ENCODE results near the gene PCA3.

PCA3 gene

GRCh38 chr9:76758476-76758875 is 5.8 kb upstream of the PCA3 start:
- no peak for DNase-seq

- peak; percentile 19 for DNase-seq
These were observed 4.5 kb upstream of the PCA3 start for GRCh38 chr9:76759732-76760131.

- no peak for DNase-seq
These were observed 2.8 kb upstream of the PCA3 start for GRCh38 chr9:76761448-76761847.

- no peak for DNase-seq
These were observed 1.9 kb downstream of the PCA3 start for GRCh38 chr9:76766126-76766525.

- DNase-seq, result no peak
These were observed 8.6 kb downstream of the PCA3 start for GRCh38 chr9:76772686-76773445.

DNA sequence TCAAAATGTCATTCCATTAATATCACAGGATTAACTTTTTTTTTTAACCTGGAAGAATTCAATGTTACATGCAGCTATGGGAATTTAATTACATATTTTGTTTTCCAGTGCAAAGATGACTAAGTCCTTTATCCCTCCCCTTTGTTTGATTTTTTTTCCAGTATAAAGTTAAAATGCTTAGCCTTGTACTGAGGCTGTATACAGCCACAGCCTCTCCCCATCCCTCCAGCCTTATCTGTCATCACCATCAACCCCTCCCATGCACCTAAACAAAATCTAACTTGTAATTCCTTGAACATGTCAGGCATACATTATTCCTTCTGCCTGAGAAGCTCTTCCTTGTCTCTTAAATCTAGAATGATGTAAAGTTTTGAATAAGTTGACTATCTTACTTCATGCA is 20.6 kb downstream of the PCA3 start:
- no peak for DNase-seq

DNA sequence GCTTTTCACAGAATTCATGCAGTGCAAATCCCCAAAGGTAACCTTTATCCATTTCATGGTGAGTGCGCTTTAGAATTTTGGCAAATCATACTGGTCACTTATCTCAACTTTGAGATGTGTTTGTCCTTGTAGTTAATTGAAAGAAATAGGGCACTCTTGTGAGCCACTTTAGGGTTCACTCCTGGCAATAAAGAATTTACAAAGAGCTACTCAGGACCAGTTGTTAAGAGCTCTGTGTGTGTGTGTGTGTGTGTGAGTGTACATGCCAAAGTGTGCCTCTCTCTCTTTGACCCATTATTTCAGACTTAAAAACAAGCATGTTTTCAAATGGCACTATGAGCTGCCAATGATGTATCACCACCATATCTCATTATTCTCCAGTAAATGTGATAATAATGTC is 21.3 kb downstream of the PCA3 start:
- DNase-seq, result no peak

GRCh38 chr9:76787677-76788076 is 23.4 kb downstream of the PCA3 start:
- DNase-seq, result no peak

DNA sequence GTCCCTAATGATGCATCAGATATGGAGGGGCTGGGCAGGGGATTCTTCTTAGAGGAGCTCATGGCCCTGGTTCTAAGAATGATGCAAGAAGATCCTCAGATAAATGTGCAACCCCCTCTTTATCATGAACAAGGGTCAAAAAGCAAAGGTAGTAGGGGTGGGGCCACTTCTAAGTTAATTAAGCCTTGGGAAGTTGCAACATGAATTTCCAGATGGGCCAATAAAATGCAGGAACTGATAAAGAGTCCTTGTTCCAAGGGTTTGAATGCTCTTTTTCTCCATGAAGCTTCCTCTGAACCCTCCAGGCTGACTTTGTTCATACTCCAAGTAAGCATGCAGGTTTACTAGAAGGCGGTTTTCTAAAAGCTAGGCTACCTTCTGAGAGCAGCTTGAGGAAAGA is 25.6 kb downstream of the PCA3 start:
- no peak for DNase-seq

GRCh38 chr9:76793784-76794431 is 29.7 kb downstream of the PCA3 start:
- DNase-seq, result no peak

GRCh38 chr9:76796296-76796695 is 32.1 kb downstream of the PCA3 start:
- no peak for DNase-seq

DNA sequence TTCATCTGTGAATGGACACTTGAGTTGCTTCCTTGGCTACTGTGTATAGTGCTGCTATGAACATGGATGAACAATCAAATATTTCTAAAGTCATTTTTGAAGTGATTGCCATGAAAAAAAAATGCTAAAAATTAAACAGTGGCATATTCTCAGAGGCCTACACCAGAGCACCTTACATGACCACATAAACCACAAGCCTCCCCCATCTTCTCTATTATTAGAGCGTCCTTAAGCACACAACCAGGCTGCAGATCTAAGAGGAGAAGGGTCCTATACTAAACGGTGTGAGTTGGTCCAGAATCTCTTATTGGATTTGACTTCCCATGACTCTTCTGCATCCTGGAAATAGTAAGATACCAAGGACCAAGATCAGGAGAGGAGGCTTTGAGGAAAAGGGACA is 34.3 kb downstream of the PCA3 start:
- no peak for DNase-seq

DNA sequence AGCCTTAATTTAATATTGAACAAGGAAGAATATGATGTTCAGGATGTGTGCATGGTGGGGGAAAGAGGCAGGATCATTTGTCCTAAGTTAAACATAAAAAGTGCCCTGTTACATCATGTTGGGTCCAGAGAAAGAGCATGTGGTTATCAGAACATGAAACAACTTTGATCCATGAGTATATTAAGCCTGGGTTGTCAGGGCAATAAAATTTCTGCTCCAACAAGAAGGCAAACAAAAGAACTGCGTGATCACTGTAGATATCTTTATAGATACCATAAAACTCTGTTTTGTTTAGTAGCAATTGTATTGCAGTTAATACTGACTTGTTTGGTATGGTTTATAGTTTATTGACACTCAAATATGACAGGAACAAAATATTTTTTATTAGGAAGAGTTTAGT is 35.2 kb downstream of the PCA3 start:
- no peak for DNase-seq

- DNase-seq, result no peak
These were observed 36.7 kb downstream of the PCA3 start for GRCh38 chr9:76800901-76801300.

DNA sequence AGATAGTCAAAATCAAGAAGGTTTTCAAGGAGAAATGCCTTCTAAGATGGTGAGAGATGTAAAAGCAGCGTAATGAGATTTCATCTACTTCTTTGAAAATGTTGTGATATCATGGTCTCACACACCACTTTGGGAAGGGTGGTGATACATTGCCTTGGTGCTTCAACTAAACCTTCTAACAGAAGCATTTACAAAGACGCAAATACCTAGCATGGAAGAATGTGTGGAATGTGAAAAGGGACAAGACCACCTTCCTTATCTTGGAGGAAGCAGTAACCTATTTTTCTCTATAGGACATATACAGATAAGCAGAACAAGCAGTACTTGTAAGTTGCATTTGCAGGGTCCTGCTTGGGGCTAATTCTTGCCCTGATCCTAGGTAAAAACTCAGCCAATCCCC is 38.8 kb downstream of the PCA3 start:
- DNase-seq, result no peak

DNA sequence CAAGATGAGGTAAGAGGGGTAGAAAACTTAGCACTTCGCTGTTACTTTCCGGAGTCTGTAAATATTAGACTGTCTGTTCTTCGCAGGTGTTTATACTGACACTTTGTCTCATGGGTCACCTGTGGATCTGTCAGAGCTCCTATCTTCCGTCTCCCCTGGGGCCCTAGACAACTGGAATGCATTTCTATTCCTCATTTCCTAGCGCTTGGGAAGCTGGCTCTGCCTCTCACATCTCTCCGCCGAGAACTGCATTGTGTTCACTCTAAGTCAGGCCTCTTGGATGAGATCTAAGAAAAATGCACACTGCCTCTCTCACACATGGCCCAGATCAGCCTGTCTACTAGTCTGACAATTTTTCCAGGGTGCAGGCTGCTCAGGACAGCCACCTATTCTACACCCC is 39.5 kb downstream of the PCA3 start:
- DNase-seq, result no peak

DNA sequence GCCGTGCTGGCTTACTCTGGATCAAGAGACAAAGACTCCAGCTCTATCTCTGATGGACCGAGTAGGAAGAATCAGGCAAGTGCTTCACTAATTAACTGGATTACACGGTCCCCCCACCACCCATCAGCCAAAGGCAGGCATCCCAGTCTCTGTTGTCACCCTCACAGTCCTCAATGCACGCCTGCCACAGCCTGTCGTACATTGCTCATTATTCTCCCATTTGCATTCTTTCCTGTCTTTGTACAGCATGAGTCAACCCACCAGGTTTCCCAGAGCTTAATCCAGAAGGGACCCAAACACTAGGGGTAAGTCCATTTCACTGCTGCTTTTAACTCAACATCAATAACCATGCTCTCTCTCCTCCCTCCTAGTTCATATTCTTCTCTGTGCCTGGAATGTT is 44.4 kb downstream of the PCA3 start:
- DNase-seq, result no peak

DNA sequence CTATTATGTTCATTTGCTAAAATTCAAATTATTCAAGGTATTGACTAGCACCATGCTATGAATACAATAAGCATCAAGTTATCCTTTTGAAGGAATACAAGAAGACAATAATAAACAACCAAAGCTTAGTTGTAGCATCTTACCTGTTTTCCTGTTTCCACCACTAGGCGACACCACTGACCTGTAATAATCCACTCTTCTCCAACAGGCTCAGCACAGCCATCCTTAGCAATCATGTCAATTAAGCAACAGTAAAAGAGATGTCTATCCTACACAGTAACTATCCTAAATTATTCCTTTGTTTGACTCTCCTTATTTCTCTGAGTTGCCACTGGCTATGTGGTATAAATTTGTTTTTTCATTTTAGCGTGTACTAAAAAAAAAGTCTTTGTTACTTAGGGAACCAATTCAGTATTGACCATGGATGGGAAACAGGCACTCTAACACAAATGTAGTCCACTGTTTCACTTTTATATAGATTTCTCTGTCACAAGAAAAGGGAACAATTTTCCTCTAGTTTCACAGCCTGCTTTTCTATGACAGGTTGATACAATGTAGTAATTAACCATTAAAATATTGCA is 46.2 kb downstream of the PCA3 start:
- no peak for DNase-seq

DNA sequence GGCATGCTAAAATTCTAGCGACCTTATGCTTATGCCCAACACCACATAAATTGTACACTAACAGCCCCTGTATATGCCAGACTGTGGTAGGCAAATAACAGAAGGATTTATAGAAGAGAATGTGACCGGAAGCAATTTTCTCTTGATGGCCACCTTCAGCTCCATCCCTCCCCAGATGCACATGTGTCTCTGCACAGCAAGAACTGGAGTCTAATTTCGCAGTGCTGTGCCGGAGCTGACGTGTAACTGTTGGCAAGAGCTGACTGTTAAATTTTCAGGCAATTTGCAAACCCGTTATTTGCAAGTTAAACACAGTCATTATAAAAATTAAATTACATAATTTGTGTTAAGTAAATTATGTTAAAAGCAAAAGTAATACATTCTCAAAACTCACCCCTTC is 48.4 kb downstream of the PCA3 start:
- DNase-seq, result no peak

DNA sequence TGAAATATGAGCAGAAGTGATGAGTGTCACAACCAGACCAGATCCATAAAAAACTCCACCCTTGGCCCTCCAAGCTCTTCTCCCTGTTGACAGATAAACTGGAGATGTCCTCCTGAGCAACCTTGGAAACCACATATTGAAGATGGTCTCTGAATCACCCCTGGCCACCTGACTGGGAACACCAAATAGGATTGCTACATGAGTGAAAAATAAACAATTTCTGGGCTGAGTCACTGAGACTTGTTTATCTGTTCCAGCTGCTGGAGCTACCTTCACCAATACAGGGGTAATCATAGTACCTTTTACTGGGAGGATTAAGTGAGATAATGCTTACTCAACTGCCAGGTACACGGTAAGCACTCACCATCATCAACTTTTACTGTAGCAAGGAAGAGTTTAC is 53.3 kb downstream of the PCA3 start:
- DNase-seq, result no peak

DNA sequence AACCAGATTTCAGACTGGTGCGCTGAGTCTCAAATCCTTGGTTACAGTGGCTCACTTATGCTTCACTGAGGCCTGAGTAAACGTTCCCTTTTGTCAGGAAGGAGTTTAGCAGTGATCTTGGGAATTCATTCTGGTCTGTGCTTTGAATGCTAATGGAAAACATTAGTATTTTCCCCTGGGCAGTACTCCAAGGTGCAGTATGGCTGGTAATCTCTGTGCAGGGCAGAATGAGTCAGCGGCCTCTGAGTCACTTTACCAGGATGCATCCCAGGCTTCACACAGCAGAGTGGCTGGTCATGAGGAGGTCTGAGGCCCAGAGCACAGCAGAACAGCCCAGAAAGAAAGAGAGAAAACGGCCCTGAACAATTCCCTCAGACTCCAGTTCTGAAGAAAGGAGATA is 54.0 kb downstream of the PCA3 start:
- DNase-seq, result no peak

GRCh38 chr9:76820431-76820830 is 56.2 kb downstream of the PCA3 start:
- no peak for DNase-seq

- DNase-seq, result no peak
These were observed 63.2 kb downstream of the PCA3 start for GRCh38 chr9:76827296-76828080.

- no peak for DNase-seq
These were observed 64.2 kb downstream of the PCA3 start for GRCh38 chr9:76828447-76828846.

All from SHP77 treated with DMSO at 0.1 percent for 48 hours (cell line).